Ovary (tissue), 3 donors: ENCODE results near the gene TRAPPC14.

ENCODE experiments used
- POLR2A ChIP-seq: fragments of 450-650 bp; IDR thresholded peaks from one replicate; pipeline ENCODE4 v1.6.1; 2017; ENCODE audit warnings: antibody characterized with exemption, mild to moderate bottlenecking, moderate library complexity
- TF ChIP-seq, protein P1 (sequence below), 3 donors: fragments of 450-650 bp in 2 of 3; fragments of 200-600 bp in 1 of 3; IDR thresholded peaks; one replicate each; pipeline versions ENCODE4 v1.5.1 to v1.8.0; 2016 to 2022; ENCODE audit warnings: antibody characterized with exemption in 3 of 3, mild to moderate bottlenecking in 1 of 3
- donor health status: DM: no; HTN: no; CAD: no.

DNA sequence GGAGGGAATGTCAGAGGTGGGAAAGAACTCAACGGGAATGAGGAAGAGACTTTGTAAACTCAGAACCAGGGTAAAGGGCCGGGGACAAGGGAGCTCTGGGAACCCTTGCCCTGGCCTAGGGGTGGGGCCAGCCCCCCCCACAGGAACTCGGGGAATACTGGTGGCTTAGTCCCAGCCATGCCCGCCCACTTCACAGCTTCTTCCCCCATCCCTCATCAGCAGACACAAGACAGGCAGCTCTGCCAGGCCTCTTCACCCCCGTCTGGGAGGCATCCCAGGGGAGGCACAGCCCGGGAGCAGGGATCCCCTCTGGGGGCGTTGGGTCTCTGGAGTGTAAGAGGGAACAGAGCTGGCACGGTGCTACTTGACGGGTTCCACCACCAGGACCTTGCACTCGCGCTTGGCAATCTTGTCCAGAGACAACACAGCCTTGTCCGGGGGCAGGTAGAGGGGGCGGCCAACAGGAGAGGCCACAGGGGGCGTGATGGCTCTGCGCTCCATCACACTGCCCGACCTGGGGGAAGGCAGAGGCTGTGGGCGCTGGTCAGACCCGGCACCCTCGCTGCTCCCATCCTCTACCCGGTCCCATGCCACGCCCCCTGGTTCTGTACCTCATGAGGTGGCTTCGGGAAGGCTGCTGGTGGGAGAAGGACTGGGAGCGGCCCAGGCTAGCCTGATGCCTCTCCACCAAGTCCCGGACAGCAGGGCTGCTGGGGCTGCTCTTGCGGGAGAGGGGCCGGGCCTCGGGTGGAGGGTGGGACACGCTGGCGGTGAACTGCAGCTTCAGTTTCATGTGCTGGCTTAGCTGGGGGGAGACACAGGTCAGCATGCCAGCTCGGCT, 3.7 kb downstream of the TRAPPC14 start:
- TF ChIP-seq POLR2A, result no peak
- TF ChIP-seq, protein P1, sequence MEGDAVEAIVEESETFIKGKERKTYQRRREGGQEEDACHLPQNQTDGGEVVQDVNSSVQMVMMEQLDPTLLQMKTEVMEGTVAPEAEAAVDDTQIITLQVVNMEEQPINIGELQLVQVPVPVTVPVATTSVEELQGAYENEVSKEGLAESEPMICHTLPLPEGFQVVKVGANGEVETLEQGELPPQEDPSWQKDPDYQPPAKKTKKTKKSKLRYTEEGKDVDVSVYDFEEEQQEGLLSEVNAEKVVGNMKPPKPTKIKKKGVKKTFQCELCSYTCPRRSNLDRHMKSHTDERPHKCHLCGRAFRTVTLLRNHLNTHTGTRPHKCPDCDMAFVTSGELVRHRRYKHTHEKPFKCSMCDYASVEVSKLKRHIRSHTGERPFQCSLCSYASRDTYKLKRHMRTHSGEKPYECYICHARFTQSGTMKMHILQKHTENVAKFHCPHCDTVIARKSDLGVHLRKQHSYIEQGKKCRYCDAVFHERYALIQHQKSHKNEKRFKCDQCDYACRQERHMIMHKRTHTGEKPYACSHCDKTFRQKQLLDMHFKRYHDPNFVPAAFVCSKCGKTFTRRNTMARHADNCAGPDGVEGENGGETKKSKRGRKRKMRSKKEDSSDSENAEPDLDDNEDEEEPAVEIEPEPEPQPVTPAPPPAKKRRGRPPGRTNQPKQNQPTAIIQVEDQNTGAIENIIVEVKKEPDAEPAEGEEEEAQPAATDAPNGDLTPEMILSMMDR (IDR thresholded peaks at IDR 0.05), result no peak
